ENCODE results near the gene HINT1.

The HINT1 gene

GRCh38 chr5:131114754-131115153, 50.3 kb downstream of the HINT1 start:
- FAIRE-seq: no peak
- DNase-seq (ENCODE audit: insufficient read length, low spot score): no peak

DNA sequence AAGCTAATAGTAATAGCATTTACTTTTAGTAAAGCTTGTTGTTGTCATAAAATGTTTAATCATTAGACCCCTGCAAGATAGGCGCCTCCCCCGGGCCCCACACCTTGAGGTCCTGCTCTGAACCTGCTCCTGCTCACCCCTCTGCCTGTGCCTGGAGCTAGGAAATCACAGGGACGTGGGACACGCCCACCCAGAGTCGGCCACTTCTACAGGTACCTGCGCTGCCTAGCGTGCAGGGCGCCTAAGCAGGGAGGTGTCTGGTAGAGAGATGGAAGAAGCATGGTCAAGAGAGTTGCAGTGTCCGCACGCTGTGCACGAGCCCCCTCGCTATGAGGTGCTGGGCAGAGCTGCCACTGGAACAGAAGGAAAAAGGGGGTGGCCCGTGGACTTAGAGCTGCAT, 52.6 kb downstream of the HINT1 start:
- DNase-seq (ENCODE audit: insufficient read length, low spot score) (no peak), FAIRE-seq (no peak)

- no peak for DNase-seq (ENCODE audit: insufficient read length, low spot score)
- FAIRE-seq: no peak
Observed at GRCh38 chr5:131110256-131110594, 54.8 kb downstream of the HINT1 start.

- FAIRE-seq (peak; percentile 35), DNase-seq (ENCODE audit: insufficient read length, low spot score) (peak; percentile 16)
Observed at GRCh38 chr5:131109540-131110255, 55.4 kb downstream of the HINT1 start.

Data from GM19239 (cell line).